SK-N-MC (cell line): Measurements from ENCODE around the gene MAN1C1.

Source experiments
- EZH2 ChIP-seq: fragments of 200-600 bp; sonication (generic); IDR thresholded peaks from one replicate; pipeline ENCODE4 v1.6.1; 2017; ENCODE audit warnings: antibody characterized with exemption
- POLR2AphosphoS5 ChIP-seq: IDR thresholded peaks from 2 replicates; pipeline ENCODE4 v1.6.1; 2012; ENCODE audit warnings: mild to moderate bottlenecking, low read depth, low read length, borderline replicate concordance

DNA sequence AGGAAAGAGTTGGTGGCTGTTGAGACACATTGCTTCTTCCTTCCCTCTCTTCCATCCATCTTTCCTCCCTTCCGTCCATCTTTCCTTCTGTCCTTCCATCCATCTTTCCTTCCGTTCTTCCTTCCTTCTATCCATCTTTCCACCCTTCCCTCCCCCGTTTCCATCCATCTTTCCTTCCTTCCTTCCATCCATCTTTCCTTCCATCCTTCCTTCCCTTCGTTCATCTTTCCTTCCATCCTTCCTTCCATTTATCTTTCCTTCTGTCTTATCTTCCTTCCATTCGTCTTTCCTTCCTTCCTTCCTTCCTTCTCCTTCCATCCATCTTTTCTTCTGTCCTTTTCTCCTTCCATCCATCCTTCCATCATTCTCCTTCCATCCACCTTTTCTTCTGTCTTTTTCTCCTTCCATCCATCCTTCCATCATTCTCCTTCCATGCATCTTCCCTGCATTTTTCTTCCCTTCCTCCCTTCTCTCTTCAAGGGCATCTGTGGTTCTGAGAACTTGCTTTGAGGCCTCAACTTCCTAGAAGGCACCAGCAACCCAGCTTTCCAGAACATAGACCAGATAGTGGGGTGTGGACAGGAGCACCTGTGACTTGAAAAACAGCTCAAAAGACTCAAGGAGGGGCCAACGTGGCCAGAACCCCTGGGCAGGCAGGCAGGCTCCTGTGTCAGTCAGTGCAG, 134.5 kb downstream of the MAN1C1 start:
- TF ChIP-seq EZH2 (no peak), POLR2AphosphoS5 (no peak)
